Stomach (tissue), 4 donors: ENCODE data around the gene HIPK1.

ENCODE experiments used
- POLR2A ChIP-seq, 4 donors: fragments of 450-650 bp; IDR thresholded peaks; one replicate each; pipeline ENCODE4 v1.6.1; 2016; ENCODE audit warnings: antibody characterized with exemption in 4 of 4, control low read depth in 2 of 4, mild to moderate bottlenecking in 1 of 4, moderate library complexity in 1 of 4
- TF ChIP-seq, protein P1 (sequence below), 7 experiments: fragments of 450-650 bp in 4 of 7; fragments of 200-600 bp in 3 of 7; sonication (generic) in 3 of 7; IDR thresholded peaks; one replicate each; pipeline ENCODE4 v1.5.1; 2016 to 2019; ENCODE audit warnings: antibody characterized with exemption in 7 of 7, control low read depth in 2 of 7, mild to moderate bottlenecking in 1 of 7

DNA sequence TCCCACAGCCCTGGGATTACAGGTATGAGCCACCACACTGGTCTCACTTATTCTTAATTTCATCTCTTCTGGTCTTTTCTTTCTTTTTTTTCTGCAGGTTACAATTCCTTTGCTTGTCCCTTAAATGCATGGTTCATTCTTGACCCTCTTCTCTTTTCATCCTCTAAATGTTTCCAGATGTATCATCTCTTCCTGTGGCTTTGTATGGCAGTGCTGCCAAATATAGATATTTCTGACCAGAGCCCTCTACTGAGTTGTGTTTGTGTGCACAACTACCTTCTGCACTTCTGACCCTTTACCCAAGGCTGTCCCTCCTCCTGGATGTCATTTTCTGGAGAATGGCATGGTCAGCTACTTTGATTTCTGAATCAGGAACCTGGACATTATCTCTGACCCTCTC, 82.7 kb downstream of the HIPK1 start:
- TF ChIP-seq, protein P1, sequence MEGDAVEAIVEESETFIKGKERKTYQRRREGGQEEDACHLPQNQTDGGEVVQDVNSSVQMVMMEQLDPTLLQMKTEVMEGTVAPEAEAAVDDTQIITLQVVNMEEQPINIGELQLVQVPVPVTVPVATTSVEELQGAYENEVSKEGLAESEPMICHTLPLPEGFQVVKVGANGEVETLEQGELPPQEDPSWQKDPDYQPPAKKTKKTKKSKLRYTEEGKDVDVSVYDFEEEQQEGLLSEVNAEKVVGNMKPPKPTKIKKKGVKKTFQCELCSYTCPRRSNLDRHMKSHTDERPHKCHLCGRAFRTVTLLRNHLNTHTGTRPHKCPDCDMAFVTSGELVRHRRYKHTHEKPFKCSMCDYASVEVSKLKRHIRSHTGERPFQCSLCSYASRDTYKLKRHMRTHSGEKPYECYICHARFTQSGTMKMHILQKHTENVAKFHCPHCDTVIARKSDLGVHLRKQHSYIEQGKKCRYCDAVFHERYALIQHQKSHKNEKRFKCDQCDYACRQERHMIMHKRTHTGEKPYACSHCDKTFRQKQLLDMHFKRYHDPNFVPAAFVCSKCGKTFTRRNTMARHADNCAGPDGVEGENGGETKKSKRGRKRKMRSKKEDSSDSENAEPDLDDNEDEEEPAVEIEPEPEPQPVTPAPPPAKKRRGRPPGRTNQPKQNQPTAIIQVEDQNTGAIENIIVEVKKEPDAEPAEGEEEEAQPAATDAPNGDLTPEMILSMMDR (IDR thresholded peaks at IDR 0.05): no peak
- no peak for TF ChIP-seq POLR2A (IDR thresholded peaks at IDR 0.05)
